OCI-LY1 (cell line): ENCODE data around the gene CDH13.

ENCODE experiments used
- EZH2 ChIP-seq: fragments of 200-600 bp; sonication (generic), shearing (Covaris generic); IDR thresholded peaks from 2 replicates; pipeline ENCODE4 v1.8.0; 2017; ENCODE audit warnings: borderline replicate concordance, mixed run types, mild to moderate bottlenecking, antibody characterized with exemption, low read length, moderate library complexity, mixed read lengths
- TF ChIP-seq, protein P1 (sequence below): fragments of 200-600 bp; sonication (generic), shearing (Covaris generic); IDR thresholded peaks from 2 replicates; pipeline ENCODE4 v1.5.1; 2017; ENCODE audit warnings: mild to moderate bottlenecking, antibody characterized with exemption, low read length, moderate library complexity, mixed read lengths

- no peak for TF ChIP-seq EZH2
- TF ChIP-seq, protein P1, sequence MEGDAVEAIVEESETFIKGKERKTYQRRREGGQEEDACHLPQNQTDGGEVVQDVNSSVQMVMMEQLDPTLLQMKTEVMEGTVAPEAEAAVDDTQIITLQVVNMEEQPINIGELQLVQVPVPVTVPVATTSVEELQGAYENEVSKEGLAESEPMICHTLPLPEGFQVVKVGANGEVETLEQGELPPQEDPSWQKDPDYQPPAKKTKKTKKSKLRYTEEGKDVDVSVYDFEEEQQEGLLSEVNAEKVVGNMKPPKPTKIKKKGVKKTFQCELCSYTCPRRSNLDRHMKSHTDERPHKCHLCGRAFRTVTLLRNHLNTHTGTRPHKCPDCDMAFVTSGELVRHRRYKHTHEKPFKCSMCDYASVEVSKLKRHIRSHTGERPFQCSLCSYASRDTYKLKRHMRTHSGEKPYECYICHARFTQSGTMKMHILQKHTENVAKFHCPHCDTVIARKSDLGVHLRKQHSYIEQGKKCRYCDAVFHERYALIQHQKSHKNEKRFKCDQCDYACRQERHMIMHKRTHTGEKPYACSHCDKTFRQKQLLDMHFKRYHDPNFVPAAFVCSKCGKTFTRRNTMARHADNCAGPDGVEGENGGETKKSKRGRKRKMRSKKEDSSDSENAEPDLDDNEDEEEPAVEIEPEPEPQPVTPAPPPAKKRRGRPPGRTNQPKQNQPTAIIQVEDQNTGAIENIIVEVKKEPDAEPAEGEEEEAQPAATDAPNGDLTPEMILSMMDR: no peak
These were observed 180.5 kb downstream of the CDH13 start for GRCh38 chr16:82807311-82807710.
